C1 segment of cervical spinal cord (tissue), 14 donors: ENCODE data around the gene TPTE2.
"Not testable (repeated sequence)": the region's sequence is repeated elsewhere in the genome, so short reads cannot be mapped to it uniquely, and the experiment has no call there.

ENCODE experiments used
- DNase-seq, 14 donors: peaks; one replicate each; lab custom pipeline; 2025; lab: John Stamatoyannopoulos, UW

The TPTE2 gene

GRCh38 chr13:19561127-19561582 is at the start of gene TPTE2:
TSS of gene TPTE2 (minus strand) at chr13:19561532. CDS start at chr13:19503234, 58,298 bp downstream.
- not testable (repeated sequence) for DNase-seq

- no peak for DNase-seq
Observed at GRCh38 chr13:19607523-19608078, 46.3 kb upstream of the TPTE2 start.

DNA sequence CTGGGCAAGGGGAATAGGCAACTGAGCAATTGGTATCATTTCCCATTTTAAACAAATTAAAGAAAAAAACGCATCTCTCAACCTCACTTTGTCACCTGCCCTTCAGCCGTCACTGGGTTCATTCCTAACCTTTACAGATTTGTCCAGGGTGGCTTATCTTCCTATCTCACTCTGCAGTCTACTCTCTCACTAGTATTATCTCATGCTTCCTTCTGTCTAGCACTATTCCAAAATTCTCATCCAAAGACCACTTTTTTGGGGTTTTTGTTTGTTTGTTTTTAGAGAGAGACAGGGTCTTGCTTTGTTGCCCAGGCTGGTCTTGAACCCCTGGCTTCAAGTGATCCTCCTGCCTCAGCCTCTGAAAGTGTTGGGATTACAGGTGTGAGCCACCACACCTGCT is 45.4 kb upstream of the TPTE2 start:
- DNase-seq: no peak

DNA sequence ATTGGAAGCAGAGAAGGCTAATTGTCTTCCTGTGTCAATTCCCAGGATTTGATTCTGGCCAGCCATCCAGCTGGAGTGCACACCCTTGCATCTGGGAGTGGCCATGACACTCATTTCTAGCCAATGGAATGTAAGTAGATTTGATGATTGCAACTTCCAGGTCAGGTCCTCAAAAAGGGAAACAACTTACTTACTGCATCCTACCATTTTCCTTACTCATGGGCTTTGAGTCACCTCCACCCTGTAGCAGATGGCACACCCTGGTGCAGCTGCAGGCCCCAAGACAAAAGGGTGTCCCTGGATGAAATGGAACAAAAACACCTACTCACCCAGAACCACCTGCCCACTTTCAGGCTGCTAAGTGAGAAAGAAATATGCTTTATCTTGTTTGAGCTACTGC is 44.8 kb upstream of the TPTE2 start:
- DNase-seq: no peak

DNA sequence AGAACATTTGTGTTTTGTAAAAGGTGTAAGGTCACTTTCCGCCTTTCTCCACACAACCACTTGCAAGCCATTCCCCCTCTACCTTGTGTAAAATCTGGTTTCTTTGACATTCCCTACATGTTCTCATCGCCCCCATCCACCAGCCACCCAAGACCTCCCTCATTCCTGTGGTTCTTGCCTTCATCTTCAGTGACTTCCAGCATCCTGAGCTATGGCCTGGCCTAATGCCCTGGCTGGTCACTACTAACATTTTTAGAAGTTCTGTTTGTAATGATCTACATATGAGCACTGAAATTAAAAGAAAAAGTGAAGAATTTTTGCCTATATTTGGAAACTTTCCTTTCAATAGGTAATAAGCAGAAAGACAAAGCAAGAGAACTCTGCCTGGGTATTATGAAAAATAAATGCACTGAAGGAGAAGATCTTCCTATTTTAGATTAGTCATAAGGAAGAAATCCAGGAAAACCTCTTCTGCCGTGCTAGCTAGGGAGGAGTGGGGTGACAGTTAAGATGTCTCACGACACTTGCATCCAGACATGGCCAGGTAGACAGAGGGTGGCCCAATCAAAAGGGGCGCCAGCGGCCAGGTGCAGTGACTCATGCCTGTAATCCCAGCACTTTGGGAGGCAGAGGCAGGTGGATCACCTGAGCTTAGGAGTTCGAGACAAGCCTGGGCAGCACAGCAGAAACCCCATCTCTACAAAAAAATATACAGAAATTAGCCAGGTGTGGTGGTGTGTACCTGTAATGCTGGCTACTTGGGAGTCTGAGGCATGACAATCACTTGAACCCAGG is 44.0 kb upstream of the TPTE2 start:
- no peak for DNase-seq

DNA sequence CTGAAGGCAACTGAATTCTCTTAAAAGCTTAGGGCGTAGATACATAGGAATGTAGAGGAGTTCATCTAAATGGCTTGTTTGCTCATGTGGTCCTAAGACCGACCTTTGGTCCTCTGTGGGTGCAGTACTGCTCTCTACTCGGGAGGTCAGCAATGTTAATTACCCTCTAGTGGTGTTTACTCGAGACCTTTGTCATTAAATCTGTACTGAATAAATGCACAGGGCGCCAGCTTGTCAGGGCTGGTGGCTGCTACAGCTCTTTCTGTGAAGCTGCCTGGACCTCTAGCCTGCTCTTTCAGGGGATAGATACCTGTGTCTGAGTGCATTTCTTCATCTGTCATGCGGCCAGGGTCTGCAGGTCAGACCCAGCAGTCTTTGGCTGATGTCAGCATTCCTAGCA is 43.0 kb upstream of the TPTE2 start:
- DNase-seq: no peak

- no peak for DNase-seq
Observed at GRCh38 chr13:19601749-19602725, 40.7 kb upstream of the TPTE2 start.

DNA sequence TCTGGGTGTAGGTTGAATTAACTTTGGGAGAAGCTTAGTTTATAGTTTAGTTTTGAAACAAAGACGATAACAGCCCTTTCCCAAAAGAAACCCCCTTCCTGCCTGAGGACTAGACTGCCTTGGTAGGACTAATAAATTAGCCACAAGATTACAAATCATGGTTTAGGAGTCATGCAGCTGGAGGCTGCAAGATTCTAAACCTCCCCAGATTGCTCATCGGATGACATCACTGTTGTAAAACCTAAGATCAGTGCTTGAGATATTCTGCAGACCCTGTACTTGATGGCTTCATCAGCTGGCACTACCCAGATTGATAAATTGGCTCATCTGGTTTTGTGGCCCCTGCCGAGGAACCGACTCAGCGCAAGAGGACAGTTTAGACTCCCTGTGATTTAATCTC is 36.2 kb upstream of the TPTE2 start:
- DNase-seq: no peak

GRCh38 chr13:19596960-19597361 is 35.6 kb upstream of the TPTE2 start:
- DNase-seq: no peak

DNA sequence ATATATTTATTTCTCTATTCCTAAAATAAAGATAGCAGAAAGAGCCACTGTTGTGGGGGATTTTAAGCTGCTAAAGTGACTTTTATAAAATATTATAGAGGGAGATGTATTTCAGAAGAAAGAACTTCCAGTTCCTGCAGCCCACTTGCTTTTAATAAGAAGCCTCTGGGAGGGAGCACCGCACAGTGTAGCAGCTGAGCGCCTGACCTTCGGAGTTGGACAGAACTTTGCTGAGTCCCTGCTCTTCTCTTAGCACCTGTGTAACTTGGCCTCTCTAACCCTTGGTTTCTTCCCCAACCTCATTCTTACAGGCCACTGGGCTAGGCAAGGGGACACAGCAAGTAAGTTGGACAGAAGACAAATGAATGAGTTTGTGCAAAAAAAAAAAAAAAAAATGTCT is 34.8 kb upstream of the TPTE2 start:
- DNase-seq: no peak

DNA sequence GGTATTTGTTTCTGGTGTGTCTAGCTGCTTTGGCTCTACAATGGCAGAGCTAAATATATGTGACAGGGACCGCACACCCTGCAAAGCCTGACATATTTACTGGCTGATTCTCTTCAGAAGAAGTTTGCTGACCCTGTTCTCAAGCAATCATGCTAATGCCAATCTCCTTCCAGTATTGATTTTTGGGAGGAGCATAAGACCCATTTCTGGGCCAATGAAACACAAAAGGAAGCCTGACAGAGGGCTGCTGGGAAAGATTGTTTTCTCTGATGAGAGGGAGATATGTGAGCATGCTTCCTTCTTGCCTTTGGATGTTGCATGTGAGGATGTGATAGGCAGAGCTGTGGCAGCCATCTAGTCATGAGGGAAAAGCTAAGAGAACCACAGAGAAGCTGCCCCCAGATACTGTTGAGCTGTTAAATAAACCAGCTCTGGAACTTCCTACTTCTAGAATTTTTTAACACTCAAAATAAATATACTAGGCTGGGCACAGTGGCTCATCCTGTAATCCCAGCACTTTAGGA is 31.4 kb upstream of the TPTE2 start:
- DNase-seq: no peak

DNA sequence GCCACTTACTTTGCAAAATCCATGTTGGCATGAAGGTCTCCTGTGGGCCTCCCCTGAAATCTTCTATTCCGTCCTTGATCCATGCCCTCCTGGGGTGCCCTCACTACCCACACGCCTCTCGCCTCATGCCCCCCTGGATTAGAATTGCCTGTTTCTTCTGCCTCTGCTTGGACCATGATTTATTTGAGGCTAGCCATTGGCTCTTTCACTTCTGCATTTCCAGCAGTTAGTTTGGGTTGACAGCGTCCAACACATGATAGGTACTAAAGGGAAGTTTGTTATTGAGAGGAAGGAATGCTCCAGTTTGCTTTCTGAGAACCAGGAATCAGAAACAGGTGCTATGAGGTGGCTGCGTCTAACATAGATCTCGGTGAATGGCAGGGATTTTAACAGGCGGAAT is 30.5 kb upstream of the TPTE2 start:
- peak in 1 of 14 donors; percentile 1 for DNase-seq

GRCh38 chr13:19590423-19590822 is 29.1 kb upstream of the TPTE2 start:
- DNase-seq: no peak

- no peak for DNase-seq
Observed at GRCh38 chr13:19589312-19589711, 28.0 kb upstream of the TPTE2 start.

- DNase-seq: peak in 1 of 14 donors; percentile 3
Observed at GRCh38 chr13:19587635-19588300, 26.4 kb upstream of the TPTE2 start.

- no peak for DNase-seq
Observed at GRCh38 chr13:19586904-19587634, 25.7 kb upstream of the TPTE2 start.

- DNase-seq: no peak
Observed at GRCh38 chr13:19581675-19582074, 20.3 kb upstream of the TPTE2 start.

DNA sequence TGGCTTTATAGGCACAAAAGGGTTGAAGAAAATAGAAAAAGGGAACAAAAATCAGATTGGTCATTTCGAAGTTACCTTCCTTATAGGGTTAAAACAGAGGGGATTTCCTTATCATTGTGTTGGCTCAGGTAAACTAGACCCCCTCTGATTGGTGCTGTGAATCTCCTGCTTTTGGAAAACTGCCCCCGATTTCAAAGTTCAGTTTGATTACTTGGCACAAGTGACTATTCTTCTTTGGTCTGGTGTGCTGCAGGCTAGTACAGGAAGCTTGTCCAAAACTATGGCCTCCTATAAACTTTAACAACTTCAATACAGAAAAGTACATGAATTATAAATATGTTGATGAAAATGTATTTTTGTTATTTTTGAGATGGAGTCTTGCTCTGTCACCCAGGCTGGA is 13.9 kb upstream of the TPTE2 start:
- no peak for DNase-seq

- DNase-seq: no peak
Observed at GRCh38 chr13:19573120-19573716, 11.9 kb upstream of the TPTE2 start.

DNA sequence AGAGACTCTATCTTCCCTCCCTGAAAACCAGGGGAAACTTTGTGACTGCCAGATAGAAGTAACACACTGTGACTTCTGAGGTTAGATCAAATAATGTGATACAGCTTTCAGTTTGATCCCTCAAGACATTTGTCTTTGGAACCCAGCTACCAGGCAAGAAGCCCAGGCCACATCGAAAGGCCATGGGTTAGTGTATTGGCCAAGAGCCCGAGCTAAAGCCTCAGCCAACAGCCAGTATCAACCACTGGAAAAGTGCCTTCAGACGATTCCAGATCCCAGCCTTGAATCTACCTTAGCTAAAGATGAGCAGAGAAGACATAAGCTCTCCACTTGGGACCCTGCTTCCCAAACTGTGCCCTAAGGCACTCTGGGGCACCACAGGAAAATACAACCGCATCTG is 10.9 kb upstream of the TPTE2 start:
- DNase-seq: no peak
